A673 (cell line): ENCODE measurements around the gene EXD3. TPM values are rescaled to one million over a fixed set of nuclear protein-coding genes. Genes with fewer than 3 reads are reported as not detected.

ENCODE experiments used
- BruUV-seq: library from RNA; stranded (reverse); fragments of 400-500 nt; replicated peaks from 2 replicates; lab custom pipeline; 2021; lab: Mats Ljungman, UMichigan
- CTCF ChIA-PET: fragments of 300-600 bp; sonication (Branson Sonifier 250); formaldehyde crosslinking; loops from one replicate; lab custom pipeline; 2022; ENCODE audit warnings: antibody characterized with exemption; lab: Charles Lee
- POLR2A ChIA-PET: fragments of 300-600 bp; sonication (Branson Sonifier 250); formaldehyde crosslinking; loops from one replicate; lab custom pipeline; 2022; ENCODE audit warnings: antibody characterized with exemption; ENCODE audit not compliant: low non-redundant PET; lab: Charles Lee
- DNase-seq: peaks from one replicate; pipeline ENCODE4 v3.0.0-alpha.2; 2015; ENCODE audit warnings: low spot score
- H3K27ac ChIP-seq: fragments of 200-600 bp; sonication (generic); 2 replicates; pipeline ENCODE4 v1.5.1; 2016; ENCODE audit warnings: mixed run types, low read depth, mild to moderate bottlenecking, mixed read lengths, antibody characterized with exemption, low read length; ENCODE audit not compliant: poor library complexity, severe bottlenecking
- H3K27me3 ChIP-seq: fragments of 200-600 bp; sonication (generic); replicated peaks from 2 replicates; pipeline ENCODE4 v1.6.1; 2017; ENCODE audit warnings: mixed run types, low read depth, mild to moderate bottlenecking, mixed read lengths, antibody characterized with exemption, low read length; ENCODE audit not compliant: insufficient read depth, poor library complexity
- H3K36me3 ChIP-seq: fragments of 200-600 bp; sonication (generic); 2 replicates; pipeline ENCODE4 v1.6.1; 2016; ENCODE audit warnings: mixed run types, mild to moderate bottlenecking, mixed read lengths, antibody characterized with exemption, low read length; ENCODE audit not compliant: insufficient read depth, poor library complexity, severe bottlenecking
- H3K4me1 ChIP-seq: fragments of 200-600 bp; sonication (generic); 2 replicates; pipeline ENCODE4 v1.6.1; 2017; ENCODE audit warnings: mixed run types, mild to moderate bottlenecking, mixed read lengths, antibody characterized with exemption, low read length; ENCODE audit not compliant: insufficient read depth, poor library complexity, severe bottlenecking
- H3K4me3 ChIP-seq: fragments of 200-600 bp; sonication (generic); 2 replicates; pipeline ENCODE4 v1.5.1; 2016; ENCODE audit warnings: low read depth, mixed run types, mild to moderate bottlenecking, mixed read lengths, low read length; ENCODE audit not compliant: poor library complexity, severe bottlenecking
- H3K9me3 ChIP-seq: fragments of 200-600 bp; sonication (generic); 2 replicates; pipeline ENCODE4 v1.6.1; 2016; ENCODE audit warnings: mixed run types, low read depth, mild to moderate bottlenecking, mixed read lengths, antibody characterized with exemption, low read length; ENCODE audit not compliant: poor library complexity, severe bottlenecking
- CTCF ChIP-seq: fragments of 300-800, 200-600 bp; sonication (generic); conservative IDR thresholded peaks from 2 replicates; pipeline ENCODE4 v1.5.1; 2017; ENCODE audit warnings: low read depth, mild to moderate bottlenecking, antibody characterized with exemption, low read length, moderate library complexity, mixed read lengths
- EZH2 ChIP-seq: fragments of 200-600 bp; sonication (generic); IDR thresholded peaks from 2 replicates; pipeline ENCODE4 v1.6.1; 2017; ENCODE audit warnings: borderline replicate concordance, low read depth, mild to moderate bottlenecking, mixed read lengths, antibody characterized with exemption, low read length; ENCODE audit not compliant: poor library complexity, severe bottlenecking
- intact Hi-C: fragments of 100-400 bp; cut with micrococcal nuclease; formaldehyde crosslinking; loops from one replicate; pipeline ENCODE4 v1.10.0; 2022; ENCODE audit not compliant: unreplicated experiment
- total RNA-seq: library from RNA; stranded (reverse); gene quantifications from 2 replicates; pipeline ENCODE4 v1.2.3, GENCODE V29; 2021

EXD3 gene
- total RNA-seq, 1 experiment from 2014 or later, result 6.3 TPM

GRCh38 chr9:137353223-137354152 lies 69.5 kb downstream of the EXD3 start:
- no TSS peak for BruUV-seq
- peaks cover 23% of the 10 kb centered on the region for H3K9me3 ChIP-seq
- no peak for DNase-seq
- H3K27ac ChIP-seq, result no peak overlapping the region
- H3K4me1 ChIP-seq, result no peaks in the 10 kb centered on the region
- TF ChIP-seq EZH2, result no peak
- no peak for TF ChIP-seq CTCF
- POLR2A ChIA-PET, result no interaction called here
- no peaks in the 10 kb centered on the region for H3K36me3 ChIP-seq
- intact Hi-C loops, result no loop called here
- H3K4me3 ChIP-seq, result no peak overlapping the region
- no peaks in the 10 kb centered on the region for H3K27me3 ChIP-seq
- CTCF ChIA-PET, result no interaction called here

GRCh38 chr9:137352511-137353222 lies 70.3 kb downstream of the EXD3 start:
- Histone ChIP-seq H3K4me1 (no peaks in the 10 kb centered on the region), H3K27ac (no peak overlapping the region), H3K4me3 (no peak overlapping the region), H3K27me3 (no peaks in the 10 kb centered on the region), H3K9me3 (peaks cover 23% of the 10 kb centered on the region), H3K36me3 (no peaks in the 10 kb centered on the region)
- TF ChIP-seq CTCF (no peak), EZH2 (no peak)
- no TSS peak for BruUV-seq
- intact Hi-C loops, result no loop called here
- ChIA-PET POLR2A (no interaction called here), CTCF (no interaction called here)
- no peak for DNase-seq

- DNase-seq, result no peak
- CTCF ChIA-PET, result no interaction called here
- TF ChIP-seq CTCF, result no peak
- no peak for TF ChIP-seq EZH2
Measured at GRCh38 chr9:137351781-137352501, 71.0 kb downstream of the EXD3 start.

More at GRCh38 chr9:137351781-137352501, 71.0 kb downstream of the EXD3 start:
- no TSS peak for BruUV-seq
- Histone ChIP-seq H3K36me3 (no peaks in the 10 kb centered on the region), H3K9me3 (peaks cover 20% of the 10 kb centered on the region), H3K4me1 (no peaks in the 10 kb centered on the region), H3K4me3 (no peak overlapping the region), H3K27me3 (no peaks in the 10 kb centered on the region), H3K27ac (no peak overlapping the region)
- POLR2A ChIA-PET, result no interaction called here
- intact Hi-C loops, result no loop called here
